ENCODE measurements around the gene IRX4.

Gene IRX4

GRCh38 chr5:1867815-1868143 is 14.9 kb downstream of the IRX4 start:
- peak; percentile 22; the same call in 2 of the 3 replicates for ATAC-seq
- TF ChIP-seq TOX (CRISPR knock-in tag; IDR thresholded peaks at IDR 0.05; ENCODE audit: borderline replicate concordance): no peak
- TF ChIP-seq, protein P1, sequence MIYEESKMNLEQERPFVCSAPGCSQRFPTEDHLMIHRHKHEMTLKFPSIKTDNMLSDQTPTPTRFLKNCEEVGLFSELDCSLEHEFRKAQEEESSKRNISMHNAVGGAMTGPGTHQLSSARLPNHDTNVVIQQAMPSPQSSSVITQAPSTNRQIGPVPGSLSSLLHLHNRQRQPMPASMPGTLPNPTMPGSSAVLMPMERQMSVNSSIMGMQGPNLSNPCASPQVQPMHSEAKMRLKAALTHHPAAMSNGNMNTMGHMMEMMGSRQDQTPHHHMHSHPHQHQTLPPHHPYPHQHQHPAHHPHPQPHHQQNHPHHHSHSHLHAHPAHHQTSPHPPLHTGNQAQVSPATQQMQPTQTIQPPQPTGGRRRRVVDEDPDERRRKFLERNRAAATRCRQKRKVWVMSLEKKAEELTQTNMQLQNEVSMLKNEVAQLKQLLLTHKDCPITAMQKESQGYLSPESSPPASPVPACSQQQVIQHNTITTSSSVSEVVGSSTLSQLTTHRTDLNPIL (CRISPR knock-in tag; IDR thresholded peaks at IDR 0.05; ENCODE audit: low read depth): no peak
- no peak for TF ChIP-seq ISL1 (CRISPR knock-in tag; IDR thresholded peaks at IDR 0.05)

- TF ChIP-seq ZNF565 (CRISPR knock-in tag; conservative IDR thresholded peaks at IDR 0.05; ENCODE audit: low read depth): no peak
- TF ChIP-seq, protein P1 (CRISPR knock-in tag; IDR thresholded peaks at IDR 0.05; ENCODE audit: low read depth): no peak
- TF ChIP-seq, protein P2, sequence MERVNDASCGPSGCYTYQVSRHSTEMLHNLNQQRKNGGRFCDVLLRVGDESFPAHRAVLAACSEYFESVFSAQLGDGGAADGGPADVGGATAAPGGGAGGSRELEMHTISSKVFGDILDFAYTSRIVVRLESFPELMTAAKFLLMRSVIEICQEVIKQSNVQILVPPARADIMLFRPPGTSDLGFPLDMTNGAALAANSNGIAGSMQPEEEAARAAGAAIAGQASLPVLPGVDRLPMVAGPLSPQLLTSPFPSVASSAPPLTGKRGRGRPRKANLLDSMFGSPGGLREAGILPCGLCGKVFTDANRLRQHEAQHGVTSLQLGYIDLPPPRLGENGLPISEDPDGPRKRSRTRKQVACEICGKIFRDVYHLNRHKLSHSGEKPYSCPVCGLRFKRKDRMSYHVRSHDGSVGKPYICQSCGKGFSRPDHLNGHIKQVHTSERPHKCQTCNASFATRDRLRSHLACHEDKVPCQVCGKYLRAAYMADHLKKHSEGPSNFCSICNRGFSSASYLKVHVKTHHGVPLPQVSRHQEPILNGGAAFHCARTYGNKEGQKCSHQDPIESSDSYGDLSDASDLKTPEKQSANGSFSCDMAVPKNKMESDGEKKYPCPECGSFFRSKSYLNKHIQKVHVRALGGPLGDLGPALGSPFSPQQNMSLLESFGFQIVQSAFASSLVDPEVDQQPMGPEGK (CRISPR knock-in tag; IDR thresholded peaks at IDR 0.05; ENCODE audit: borderline replicate concordance): no peak
- TF ChIP-seq, protein P3, sequence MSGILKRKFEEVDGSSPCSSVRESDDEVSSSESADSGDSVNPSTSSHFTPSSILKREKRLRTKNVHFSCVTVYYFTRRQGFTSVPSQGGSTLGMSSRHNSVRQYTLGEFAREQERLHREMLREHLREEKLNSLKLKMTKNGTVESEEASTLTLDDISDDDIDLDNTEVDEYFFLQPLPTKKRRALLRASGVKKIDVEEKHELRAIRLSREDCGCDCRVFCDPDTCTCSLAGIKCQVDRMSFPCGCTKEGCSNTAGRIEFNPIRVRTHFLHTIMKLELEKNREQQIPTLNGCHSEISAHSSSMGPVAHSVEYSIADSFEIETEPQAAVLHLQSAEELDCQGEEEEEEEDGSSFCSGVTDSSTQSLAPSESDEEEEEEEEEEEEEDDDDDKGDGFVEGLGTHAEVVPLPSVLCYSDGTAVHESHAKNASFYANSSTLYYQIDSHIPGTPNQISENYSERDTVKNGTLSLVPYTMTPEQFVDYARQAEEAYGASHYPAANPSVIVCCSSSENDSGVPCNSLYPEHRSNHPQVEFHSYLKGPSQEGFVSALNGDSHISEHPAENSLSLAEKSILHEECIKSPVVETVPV (CRISPR knock-in tag; IDR thresholded peaks at IDR 0.05): no peak
- TF ChIP-seq RARB (CRISPR knock-in tag; IDR thresholded peaks at IDR 0.05): no peak
- TF ChIP-seq, protein P4, sequence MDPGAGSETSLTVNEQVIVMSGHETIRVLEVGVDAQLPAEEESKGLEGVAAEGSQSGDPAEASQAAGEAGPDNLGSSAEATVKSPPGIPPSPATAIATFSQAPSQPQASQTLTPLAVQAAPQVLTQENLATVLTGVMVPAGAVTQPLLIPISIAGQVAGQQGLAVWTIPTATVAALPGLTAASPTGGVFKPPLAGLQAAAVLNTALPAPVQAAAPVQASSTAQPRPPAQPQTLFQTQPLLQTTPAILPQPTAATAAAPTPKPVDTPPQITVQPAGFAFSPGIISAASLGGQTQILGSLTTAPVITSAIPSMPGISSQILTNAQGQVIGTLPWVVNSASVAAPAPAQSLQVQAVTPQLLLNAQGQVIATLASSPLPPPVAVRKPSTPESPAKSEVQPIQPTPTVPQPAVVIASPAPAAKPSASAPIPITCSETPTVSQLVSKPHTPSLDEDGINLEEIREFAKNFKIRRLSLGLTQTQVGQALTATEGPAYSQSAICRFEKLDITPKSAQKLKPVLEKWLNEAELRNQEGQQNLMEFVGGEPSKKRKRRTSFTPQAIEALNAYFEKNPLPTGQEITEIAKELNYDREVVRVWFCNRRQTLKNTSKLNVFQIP (CRISPR knock-in tag; IDR thresholded peaks at IDR 0.05; ENCODE audit: borderline replicate concordance, low read depth): no peak
- no peak for TF ChIP-seq GLIS3 (CRISPR knock-in tag; IDR thresholded peaks at IDR 0.05)
- no peak for TF ChIP-seq ESRRG (CRISPR knock-in tag; IDR thresholded peaks at IDR 0.05)
- no peak for TF ChIP-seq ZNF70 (CRISPR knock-in tag; IDR thresholded peaks at IDR 0.05)
- TF ChIP-seq ZNF8 (CRISPR knock-in tag; IDR thresholded peaks at IDR 0.05): no peak
- no peak for TF ChIP-seq ZFP30 (CRISPR knock-in tag; IDR thresholded peaks at IDR 0.05)
- TF ChIP-seq ZFP3 (CRISPR knock-in tag; IDR thresholded peaks at IDR 0.05): no peak
- TF ChIP-seq OSR1 (CRISPR knock-in tag; IDR thresholded peaks at IDR 0.05): no peak
- TF ChIP-seq PPARA (CRISPR knock-in tag; IDR thresholded peaks at IDR 0.05; ENCODE audit: borderline replicate concordance): no peak
- no peak for TF ChIP-seq TCF4 (CRISPR knock-in tag; IDR thresholded peaks at IDR 0.05; ENCODE audit: borderline replicate concordance)
- no peak for TF ChIP-seq SNAI2 (CRISPR knock-in tag; IDR thresholded peaks at IDR 0.05)
- no peak for TF ChIP-seq BACH2 (CRISPR knock-in tag; IDR thresholded peaks at IDR 0.05; ENCODE audit: borderline replicate concordance)
- ATAC-seq: no peak; the same call in 1 of the 3 replicates
Measured at GRCh38 chr5:1867114-1867814, 15.5 kb downstream of the IRX4 start.

- ATAC-seq: no peak
- TF ChIP-seq, protein P5, sequence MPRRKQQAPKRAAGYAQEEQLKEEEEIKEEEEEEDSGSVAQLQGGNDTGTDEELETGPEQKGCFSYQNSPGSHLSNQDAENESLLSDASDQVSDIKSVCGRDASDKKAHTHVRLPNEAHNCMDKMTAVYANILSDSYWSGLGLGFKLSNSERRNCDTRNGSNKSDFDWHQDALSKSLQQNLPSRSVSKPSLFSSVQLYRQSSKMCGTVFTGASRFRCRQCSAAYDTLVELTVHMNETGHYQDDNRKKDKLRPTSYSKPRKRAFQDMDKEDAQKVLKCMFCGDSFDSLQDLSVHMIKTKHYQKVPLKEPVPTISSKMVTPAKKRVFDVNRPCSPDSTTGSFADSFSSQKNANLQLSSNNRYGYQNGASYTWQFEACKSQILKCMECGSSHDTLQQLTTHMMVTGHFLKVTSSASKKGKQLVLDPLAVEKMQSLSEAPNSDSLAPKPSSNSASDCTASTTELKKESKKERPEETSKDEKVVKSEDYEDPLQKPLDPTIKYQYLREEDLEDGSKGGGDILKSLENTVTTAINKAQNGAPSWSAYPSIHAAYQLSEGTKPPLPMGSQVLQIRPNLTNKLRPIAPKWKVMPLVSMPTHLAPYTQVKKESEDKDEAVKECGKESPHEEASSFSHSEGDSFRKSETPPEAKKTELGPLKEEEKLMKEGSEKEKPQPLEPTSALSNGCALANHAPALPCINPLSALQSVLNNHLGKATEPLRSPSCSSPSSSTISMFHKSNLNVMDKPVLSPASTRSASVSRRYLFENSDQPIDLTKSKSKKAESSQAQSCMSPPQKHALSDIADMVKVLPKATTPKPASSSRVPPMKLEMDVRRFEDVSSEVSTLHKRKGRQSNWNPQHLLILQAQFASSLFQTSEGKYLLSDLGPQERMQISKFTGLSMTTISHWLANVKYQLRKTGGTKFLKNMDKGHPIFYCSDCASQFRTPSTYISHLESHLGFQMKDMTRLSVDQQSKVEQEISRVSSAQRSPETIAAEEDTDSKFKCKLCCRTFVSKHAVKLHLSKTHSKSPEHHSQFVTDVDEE (CRISPR knock-in tag; IDR thresholded peaks at IDR 0.05): no peak
- TF ChIP-seq, protein P2 (CRISPR knock-in tag; IDR thresholded peaks at IDR 0.05; ENCODE audit: borderline replicate concordance): no peak
- TF ChIP-seq ARNTL (CRISPR knock-in tag; IDR thresholded peaks at IDR 0.05; ENCODE audit: borderline replicate concordance, low read depth) (no peak), OSR1 (CRISPR knock-in tag; IDR thresholded peaks at IDR 0.05) (no peak), GLIS3 (CRISPR knock-in tag; IDR thresholded peaks at IDR 0.05) (no peak), TOX (CRISPR knock-in tag; IDR thresholded peaks at IDR 0.05; ENCODE audit: borderline replicate concordance) (no peak), ISL1 (CRISPR knock-in tag; IDR thresholded peaks at IDR 0.05) (no peak), CSDC2 (CRISPR knock-in tag; IDR thresholded peaks at IDR 0.05) (no peak), ZC3H10 (CRISPR knock-in tag; IDR thresholded peaks at IDR 0.05) (no peak), TCF4 (CRISPR knock-in tag; IDR thresholded peaks at IDR 0.05; ENCODE audit: borderline replicate concordance) (no peak), ZNF8 (CRISPR knock-in tag; IDR thresholded peaks at IDR 0.05) (no peak), ZFP3 (CRISPR knock-in tag; IDR thresholded peaks at IDR 0.05) (no peak), ZFP30 (CRISPR knock-in tag; IDR thresholded peaks at IDR 0.05) (no peak)
- TF ChIP-seq, protein P1 (CRISPR knock-in tag; IDR thresholded peaks at IDR 0.05; ENCODE audit: low read depth): no peak
Measured at GRCh38 chr5:1865948-1866347, 16.8 kb downstream of the IRX4 start.
